Heart left ventricle (tissue), 13 donors: Measurements from ENCODE around the gene LIN37.

Source experiments
- POLR2A ChIP-seq, 2 donors: fragments of 450-650 bp; IDR thresholded peaks; one replicate each; pipeline ENCODE4 v1.6.1; 2017; ENCODE audit warnings: antibody characterized with exemption in 2 of 2, mild to moderate bottlenecking in 2 of 2, moderate library complexity in 2 of 2
- TF ChIP-seq, protein P1 (sequence below), 12 donors: fragments of 200-600 bp; sonication (generic) in 4 of 12; IDR thresholded peaks; one replicate each; pipeline versions ENCODE4 v1.5.0 to v1.8.0; 2018 to 2022; ENCODE audit warnings: antibody characterized with exemption in 12 of 12, mild to moderate bottlenecking in 5 of 12
- donor health status: ischemic (EF 13 %, LVEDD 7.1; RV severe dilation, severe dysfunction).
- donor health status: DM: no; HTN: yes; CAD: no.
- donor health status: DM: no; HTN: no; CAD: no.
- donor health status: ischemic (EF 25% LVEDD 6.9; RV normal size, moderate dysfunction).
- donor health status: ischemic (EF 25% LVEDD 5.7; RV mildly dilated, moderate dysfunction).
- donor health status: ischemic (EF 35%, LVEDD 5.7; RV mildly dilated, moderate dysfunction).
- donor health status: nonischemic (EF 11% LVEDD 7.7; RV severe dilation, severe dysfunction).
- donor health status: DM: yes; HTN: yes; CAD: no.
- donor health status: PGD.
- donor health status: ischemic (EF 29% LVEDD 5.4; RV normal size, mild dysfunction).
- donor health status: nonischemic (EF 23%, LVEDD 6.1; RV moderate dilation, normal function).

GRCh38 chr19:35704218-35704617 is 44.2 kb upstream of the LIN37 start, which contains the start of gene ZBTB32:
- TF ChIP-seq, protein P1, sequence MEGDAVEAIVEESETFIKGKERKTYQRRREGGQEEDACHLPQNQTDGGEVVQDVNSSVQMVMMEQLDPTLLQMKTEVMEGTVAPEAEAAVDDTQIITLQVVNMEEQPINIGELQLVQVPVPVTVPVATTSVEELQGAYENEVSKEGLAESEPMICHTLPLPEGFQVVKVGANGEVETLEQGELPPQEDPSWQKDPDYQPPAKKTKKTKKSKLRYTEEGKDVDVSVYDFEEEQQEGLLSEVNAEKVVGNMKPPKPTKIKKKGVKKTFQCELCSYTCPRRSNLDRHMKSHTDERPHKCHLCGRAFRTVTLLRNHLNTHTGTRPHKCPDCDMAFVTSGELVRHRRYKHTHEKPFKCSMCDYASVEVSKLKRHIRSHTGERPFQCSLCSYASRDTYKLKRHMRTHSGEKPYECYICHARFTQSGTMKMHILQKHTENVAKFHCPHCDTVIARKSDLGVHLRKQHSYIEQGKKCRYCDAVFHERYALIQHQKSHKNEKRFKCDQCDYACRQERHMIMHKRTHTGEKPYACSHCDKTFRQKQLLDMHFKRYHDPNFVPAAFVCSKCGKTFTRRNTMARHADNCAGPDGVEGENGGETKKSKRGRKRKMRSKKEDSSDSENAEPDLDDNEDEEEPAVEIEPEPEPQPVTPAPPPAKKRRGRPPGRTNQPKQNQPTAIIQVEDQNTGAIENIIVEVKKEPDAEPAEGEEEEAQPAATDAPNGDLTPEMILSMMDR (IDR thresholded peaks at IDR 0.05), result no peak
- TF ChIP-seq POLR2A (IDR thresholded peaks at IDR 0.05), result no peak
